Body of pancreas (tissue), 4 donors: ENCODE data around the gene FOXD3.

Experiments
- POLR2A ChIP-seq, 3 donors: fragments of 450-650 bp; IDR thresholded peaks; one replicate each; pipeline ENCODE4 v1.6.1; 2016; ENCODE audit warnings: antibody characterized with exemption in 3 of 3, mild to moderate bottlenecking in 2 of 3
- TF ChIP-seq, protein P1 (sequence below), 7 experiments: fragments of 450-650 bp in 4 of 7; fragments of 200-600 bp in 3 of 7; sonication (generic) in 3 of 7; IDR thresholded peaks; one replicate each; pipeline ENCODE4 v1.5.1; 2016 to 2019; ENCODE audit warnings: antibody characterized with exemption in 7 of 7

DNA sequence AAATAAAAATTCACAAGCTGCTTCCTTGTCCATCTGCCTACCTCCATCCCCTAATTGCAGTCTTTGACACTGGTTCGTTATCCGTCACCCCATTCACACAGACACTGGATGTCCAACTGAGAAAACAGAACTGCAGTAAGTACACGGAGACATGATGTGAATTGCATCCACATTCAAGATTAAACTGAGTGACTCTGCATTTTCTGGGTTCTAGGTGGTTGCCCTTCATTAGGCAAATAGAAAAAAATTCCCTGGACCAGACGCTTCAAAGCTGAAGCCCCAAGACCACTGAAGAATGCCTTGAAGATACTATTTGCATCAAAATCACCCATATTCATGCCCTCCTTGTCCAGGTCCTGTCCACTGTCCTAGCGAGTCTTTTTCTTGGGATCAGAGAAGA is 37.2 kb downstream of the FOXD3 start:
- TF ChIP-seq, protein P1, sequence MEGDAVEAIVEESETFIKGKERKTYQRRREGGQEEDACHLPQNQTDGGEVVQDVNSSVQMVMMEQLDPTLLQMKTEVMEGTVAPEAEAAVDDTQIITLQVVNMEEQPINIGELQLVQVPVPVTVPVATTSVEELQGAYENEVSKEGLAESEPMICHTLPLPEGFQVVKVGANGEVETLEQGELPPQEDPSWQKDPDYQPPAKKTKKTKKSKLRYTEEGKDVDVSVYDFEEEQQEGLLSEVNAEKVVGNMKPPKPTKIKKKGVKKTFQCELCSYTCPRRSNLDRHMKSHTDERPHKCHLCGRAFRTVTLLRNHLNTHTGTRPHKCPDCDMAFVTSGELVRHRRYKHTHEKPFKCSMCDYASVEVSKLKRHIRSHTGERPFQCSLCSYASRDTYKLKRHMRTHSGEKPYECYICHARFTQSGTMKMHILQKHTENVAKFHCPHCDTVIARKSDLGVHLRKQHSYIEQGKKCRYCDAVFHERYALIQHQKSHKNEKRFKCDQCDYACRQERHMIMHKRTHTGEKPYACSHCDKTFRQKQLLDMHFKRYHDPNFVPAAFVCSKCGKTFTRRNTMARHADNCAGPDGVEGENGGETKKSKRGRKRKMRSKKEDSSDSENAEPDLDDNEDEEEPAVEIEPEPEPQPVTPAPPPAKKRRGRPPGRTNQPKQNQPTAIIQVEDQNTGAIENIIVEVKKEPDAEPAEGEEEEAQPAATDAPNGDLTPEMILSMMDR (IDR thresholded peaks at IDR 0.05): no peak
- TF ChIP-seq POLR2A (IDR thresholded peaks at IDR 0.05): no peak
